ENCODE data around the gene ACAP1. TPM values are rescaled to one million over a fixed set of nuclear protein-coding genes. Genes with fewer than 3 reads are reported as not detected.

The ACAP1 gene
- total RNA-seq, 1 experiment from 2014 or later: 8.8 TPM

DNA sequence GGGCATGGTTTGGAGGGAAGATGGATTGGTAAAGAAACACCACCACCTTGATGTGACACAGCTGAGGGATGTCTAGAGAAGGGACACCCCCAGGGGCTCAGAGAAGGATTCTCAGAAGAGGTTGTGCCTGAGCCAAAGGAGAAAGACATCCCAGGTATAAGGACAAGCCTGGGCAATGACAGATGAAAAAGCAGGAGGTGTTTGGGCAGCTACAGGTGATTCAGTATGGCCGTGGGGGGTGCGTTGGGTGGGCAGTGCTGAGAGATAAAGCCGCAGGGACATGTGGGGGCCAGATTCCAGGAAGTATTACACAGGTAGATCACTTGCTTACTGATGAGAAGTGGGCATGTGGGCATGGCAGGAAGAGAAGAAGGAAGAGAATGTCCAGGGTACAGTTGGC is 25.6 kb downstream of the ACAP1 start:
- POLR2A ChIA-PET: no interaction called here
- CTCF ChIA-PET: interaction anchor here (1.5 kb wide), 1 partner anchor 199 kb away, joined by 3 read pairs; no protein-coding TSS in a partner anchor
- Histone ChIP-seq H3K4me1 (ENCODE audit: control insufficient read depth in 1 of 2, insufficient read depth in 2 of 2, low read length in 2 of 2) (peaks cover 11 to 23% of the 10 kb centered on the region in 2 experiments), H3K36me3 (ENCODE audit: control insufficient read depth in 1 of 2, insufficient read depth in 2 of 2, low read length in 2 of 2) (no peaks in the 10 kb centered on the region), H3K9ac (ENCODE audit: low read length) (no peak overlapping the region), H4K20me1 (ENCODE audit: insufficient read depth) (no peaks in the 10 kb centered on the region), H3K79me2 (ENCODE audit: insufficient read depth, low read length) (no peaks in the 10 kb centered on the region), H3K27ac (ENCODE audit: low read depth, low read length) (no peak overlapping the region), H3K9me2 (ENCODE audit: insufficient read depth) (no peaks in the 10 kb centered on the region), H3K4me2 (ENCODE audit: low read length) (no peak overlapping the region), H3K9me3 (ENCODE audit: control insufficient read depth in 1 of 2, insufficient read depth in 1 of 2, low read depth in 1 of 2, low read length in 2 of 2) (no peaks in the 10 kb centered on the region), H3K27me3 (ENCODE audit: insufficient read depth, low read length) (no peaks in the 10 kb centered on the region), H2AFZ (ENCODE audit: low read depth, low read length, poor library complexity, severe bottlenecking) (no peak overlapping the region), H3K4me3 (replicated peaks in 1 of 2; ENCODE audit: low read depth in 1 of 2, low read length in 2 of 2) (no peak overlapping the region)
- no TSS peak for BruUV-seq (replicated peaks)
- RAD21 ChIA-PET (ENCODE audit: low non-redundant PET in 1 of 2, low total read pairs in 2 of 2, uncharacterized antibody in 2 of 2, unreplicated experiment in 2 of 2): no interaction called here
- TF ChIP-seq REST (IDR thresholded peaks at IDR 0.05; ENCODE audit: low read depth) (no peak), ZNF274 (IDR thresholded peaks at IDR 0.05; ENCODE audit: low read depth, low read length) (no peak), EZH2phosphoT487 (IDR thresholded peaks at IDR 0.05; ENCODE audit: borderline replicate concordance) (no peak), EGR1 (IDR thresholded peaks at IDR 0.05; ENCODE audit: low read depth) (no peak), SP1 (IDR thresholded peaks at IDR 0.05; ENCODE audit: low read depth) (no peak), YY1 (IDR thresholded peaks at IDR 0.05; ENCODE audit: extremely low read depth, insufficient replicate concordance, low read depth, low read length) (no peak), POLR2AphosphoS5 (IDR thresholded peaks at IDR 0.05; ENCODE audit: low read depth, low read length) (no peak), CEBPB (IDR thresholded peaks at IDR 0.05; ENCODE audit: low read depth) (no peak)
- TF ChIP-seq, protein P1, sequence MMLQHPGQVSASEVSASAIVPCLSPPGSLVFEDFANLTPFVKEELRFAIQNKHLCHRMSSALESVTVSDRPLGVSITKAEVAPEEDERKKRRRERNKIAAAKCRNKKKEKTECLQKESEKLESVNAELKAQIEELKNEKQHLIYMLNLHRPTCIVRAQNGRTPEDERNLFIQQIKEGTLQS (IDR thresholded peaks at IDR 0.05): no peak
- ATAC-seq (no peak), DNase-seq (ENCODE audit: low read depth, low spot score) (no peak)
- intact Hi-C loops (cut with micrococcal nuclease): no loop called here

All from HCT116 (cell line).